ENCODE data around the gene PTDSS2. TPM values are rescaled to one million over a fixed set of nuclear protein-coding genes. Genes with fewer than 3 reads are reported as not detected.

PTDSS2 gene
- total and polyA plus RNA-seq, 5 donors from 2014 or later, result 6.1 to 19.3 (median 7.0) TPM

Other genes with a start within 250 kb of the PTDSS2 start
- gene BET1L, start 242.9 kb upstream of the PTDSS2 start, total RNA-seq, result 66.4 TPM
- 10 to 100 TPM; 58.2 to 84.4 (median 64.6) TPM for gene BET1L, start 242.9 kb upstream of the PTDSS2 start, polyA plus RNA-seq
- 135 TPM for gene RIC8A, start 242.6 kb upstream of the PTDSS2 start, total RNA-seq
- gene RIC8A, start 242.6 kb upstream of the PTDSS2 start, polyA plus RNA-seq, result 10 to 100 TPM; 74.1 to 89.7 (median 78.6) TPM
- 14.2 TPM for gene SIRT3, start 213.9 kb upstream of the PTDSS2 start, total RNA-seq
- 10 to 100 TPM in 2 of 4 donors, 1 to 10 TPM in 2; 6.9 to 12.4 (median 10.3) TPM for gene SIRT3, start 213.9 kb upstream of the PTDSS2 start, polyA plus RNA-seq
- 99.6 TPM for gene PSMD13, start 213.3 kb upstream of the PTDSS2 start, total RNA-seq
- gene PSMD13, start 213.3 kb upstream of the PTDSS2 start, polyA plus RNA-seq, result 100 to 1,000 TPM; 223 to 276 (median 261) TPM
- gene NLRP6, start 171.9 kb upstream of the PTDSS2 start, total RNA-seq, result 1.8 TPM
- gene NLRP6, start 171.9 kb upstream of the PTDSS2 start, polyA plus RNA-seq, result 1 to 10 TPM in 3 of 4 donors, under 1 TPM in 1; 0.36 to 4.0 (median 2.4) TPM
- 188 TPM for gene PGGHG, start 161.2 kb upstream of the PTDSS2 start, total RNA-seq
- gene PGGHG, start 161.2 kb upstream of the PTDSS2 start, polyA plus RNA-seq, result 1 to 10 TPM; 1.5 to 2.9 (median 2.5) TPM
- gene IFITM5, start 150.8 kb upstream of the PTDSS2 start, total RNA-seq, result not detected
- gene IFITM5, start 150.8 kb upstream of the PTDSS2 start, polyA plus RNA-seq, result not detected
- gene IFITM2, start 142.5 kb upstream of the PTDSS2 start, total RNA-seq, result 376 TPM
- 1,000 to 10,000 TPM; 1,701 to 2,097 (median 1,858) TPM for gene IFITM2, start 142.5 kb upstream of the PTDSS2 start, polyA plus RNA-seq
- 320 TPM for gene IFITM1, start 136.2 kb upstream of the PTDSS2 start, total RNA-seq
- gene IFITM1, start 136.2 kb upstream of the PTDSS2 start, polyA plus RNA-seq, result 1,000 to 10,000 TPM; 1,249 to 1,544 (median 1,415) TPM
- gene IFITM3, start 129.4 kb upstream of the PTDSS2 start, total RNA-seq, result 6.7 TPM
- gene IFITM3, start 129.4 kb upstream of the PTDSS2 start, polyA plus RNA-seq, result 10 to 100 TPM in 2 of 4 donors, 1 to 10 TPM in 2; 3.5 to 94.8 (median 42.6) TPM
- gene B4GALNT4, start 80.8 kb upstream of the PTDSS2 start, total RNA-seq, result 0.99 TPM
- not detected for gene B4GALNT4, start 80.8 kb upstream of the PTDSS2 start, polyA plus RNA-seq
- 0.30 TPM for gene PKP3, start 56.1 kb upstream of the PTDSS2 start, total RNA-seq
- gene PKP3, start 56.1 kb upstream of the PTDSS2 start, polyA plus RNA-seq, result under 1 TPM in 3 of 4 donors, not detected in 1; 0.09 to 0.75 (median 0.27) TPM
- 387 TPM for gene SIGIRR, start 35.3 kb upstream of the PTDSS2 start, total RNA-seq
- gene SIGIRR, start 35.3 kb upstream of the PTDSS2 start, polyA plus RNA-seq, result 100 to 1,000 TPM; 213 to 274 (median 220) TPM
- 153 TPM for gene ANO9, start 8.3 kb upstream of the PTDSS2 start, total RNA-seq
- gene ANO9, start 8.3 kb upstream of the PTDSS2 start, polyA plus RNA-seq, result 10 to 100 TPM in 3 of 4 donors, 1 to 10 TPM in 1; 8.9 to 16.4 (median 12.3) TPM
- 112 TPM for gene RNH1, start 57.0 kb downstream of the PTDSS2 start, total RNA-seq
- gene RNH1, start 57.0 kb downstream of the PTDSS2 start, polyA plus RNA-seq, result 100 to 1,000 TPM; 126 to 155 (median 133) TPM
- gene HRAS, start 85.3 kb downstream of the PTDSS2 start, total RNA-seq, result 35.0 TPM
- gene HRAS, start 85.3 kb downstream of the PTDSS2 start, polyA plus RNA-seq, result 10 to 100 TPM; 15.9 to 35.2 (median 21.1) TPM
- gene LRRC56, start 87.2 kb downstream of the PTDSS2 start, total RNA-seq, result 5.8 TPM
- 1 to 10 TPM in 2 of 4 donors, under 1 TPM in 2; 0.89 to 3.1 (median 1.8) TPM for gene LRRC56, start 87.2 kb downstream of the PTDSS2 start, polyA plus RNA-seq
- gene LMNTD2, start 110.5 kb downstream of the PTDSS2 start, total RNA-seq, result 5.1 TPM
- gene LMNTD2, start 110.5 kb downstream of the PTDSS2 start, polyA plus RNA-seq, result 1 to 10 TPM in 2 of 4 donors, under 1 TPM in 2; 0.79 to 1.4 (median 1.0) TPM
- 27.2 TPM for gene RASSF7, start 110.7 kb downstream of the PTDSS2 start, total RNA-seq
- gene RASSF7, start 110.7 kb downstream of the PTDSS2 start, polyA plus RNA-seq, result 10 to 100 TPM; 23.9 to 34.2 (median 31.8) TPM
- 43.8 TPM for gene PHRF1, start 126.2 kb downstream of the PTDSS2 start, total RNA-seq
- 1 to 10 TPM; 3.8 to 6.0 (median 5.0) TPM for gene PHRF1, start 126.2 kb downstream of the PTDSS2 start, polyA plus RNA-seq
- gene IRF7, start 165.7 kb downstream of the PTDSS2 start, total RNA-seq, result 120 TPM
- gene IRF7, start 165.7 kb downstream of the PTDSS2 start, polyA plus RNA-seq, result 10 to 100 TPM; 27.2 to 38.9 (median 28.6) TPM
- not detected for gene CDHR5, start 174.7 kb downstream of the PTDSS2 start, total RNA-seq
- gene CDHR5, start 174.7 kb downstream of the PTDSS2 start, polyA plus RNA-seq, result not detected
- gene SCT, start 176.9 kb downstream of the PTDSS2 start, total RNA-seq, result not detected
- not detected for gene SCT, start 176.9 kb downstream of the PTDSS2 start, polyA plus RNA-seq
- not detected for gene DRD4, start 187.0 kb downstream of the PTDSS2 start, total RNA-seq
- gene DRD4, start 187.0 kb downstream of the PTDSS2 start, polyA plus RNA-seq, result not detected
- gene DEAF1, start 244.9 kb downstream of the PTDSS2 start, total RNA-seq, result 84.1 TPM
- gene DEAF1, start 244.9 kb downstream of the PTDSS2 start, polyA plus RNA-seq, result 10 to 100 TPM; 33.5 to 46.5 (median 37.4) TPM
- 26.3 TPM for gene TMEM80, start 245.5 kb downstream of the PTDSS2 start, total RNA-seq
- gene TMEM80, start 245.5 kb downstream of the PTDSS2 start, polyA plus RNA-seq, result 10 to 100 TPM; 24.5 to 35.0 (median 27.0) TPM